Stimulated activated naive B cell treated with anti-CD40 and anti-IgM and Interleukin-4, amounts not matched to agents 10 μg/mL and 1 μg/mL and 100 μg/mL, for 72 hours (primary cell): ENCODE measurements around the gene MYLK.
"Not testable (repeated sequence)": the region's sequence is repeated elsewhere in the genome, so short reads cannot be mapped to it uniquely, and the experiment has no call there.

Source experiments
- ATAC-seq, 2 donors: fragments of 150-1000 bp; cut with Tn5 transposase; replicated peaks; 2 replicates each; pipeline ENCODE4 v1.10.0; 2021; ENCODE audit warnings: moderate library complexity in 1 of 2
- DNase-seq: peaks from one replicate; pipeline ENCODE4 v3.0.0; 2021
- H3K27ac Mint-ChIP-seq: one replicate; pipeline ENCODE4 v1.8.0; 2022; ENCODE audit warnings: mild to moderate bottlenecking, mixed read lengths
- H3K27me3 Mint-ChIP-seq, 2 donors: one replicate each; pipeline ENCODE4 v1.8.0; 2022; ENCODE audit warnings: mixed read lengths in 2 of 2
- H3K36me3 Mint-ChIP-seq, 2 donors: one replicate each; pipeline ENCODE4 v1.8.0; 2022; ENCODE audit warnings: mixed read lengths in 2 of 2, mild to moderate bottlenecking in 1 of 2
- H3K4me1 Mint-ChIP-seq, 2 donors: one replicate each; pipeline ENCODE4 v1.8.0; 2022; ENCODE audit warnings: mixed read lengths in 2 of 2, mild to moderate bottlenecking in 1 of 2
- H3K4me3 Mint-ChIP-seq, 2 donors: one replicate each; pipeline ENCODE4 v1.8.0; 2022; ENCODE audit warnings: mild to moderate bottlenecking in 2 of 2, mixed read lengths in 2 of 2, moderate library complexity in 1 of 2
- H3K9me3 Mint-ChIP-seq, 2 donors: one replicate each; pipeline ENCODE4 v1.8.0; 2022; ENCODE audit warnings: mixed read lengths in 2 of 2, mild to moderate bottlenecking in 1 of 2

The MYLK gene

GRCh38 chr3:123884203-123884831 is at the start of gene MYLK:
MYLK (minus strand) TSS chr3:123884332; CDS start chr3:123793841, 90,491 bp downstream.
- H3K27ac Mint-ChIP-seq, result no peak within 1 kb of the TSS
- DNase-seq (peak; percentile 35), ATAC-seq (peak; percentile 89 to 93)
- no peaks in the 10 kb centered on the region for H3K36me3 Mint-ChIP-seq
- peaks cover 27 to 36% of the 10 kb centered on the region in 2 donors for H3K27me3 Mint-ChIP-seq
- H3K4me1 Mint-ChIP-seq, result peaks cover 7 to 22% of the 10 kb centered on the region in 2 donors
- H3K4me3 Mint-ChIP-seq, result peak within 1 kb of the TSS; percentile 81 to 84
- peaks cover 2 to 4% of the 10 kb centered on the region in 2 donors for H3K9me3 Mint-ChIP-seq

GRCh38 chr3:123930445-123930844 is 46.3 kb upstream of the MYLK start:
- no peak for DNase-seq
- no peaks in the 10 kb centered on the region for H3K9me3 Mint-ChIP-seq
- no peaks in the 10 kb centered on the region for H3K27me3 Mint-ChIP-seq
- peaks cover 12 to 35% of the 10 kb centered on the region in 2 donors for H3K36me3 Mint-ChIP-seq
- ATAC-seq, result no peak
- no peaks in the 10 kb centered on the region for H3K4me1 Mint-ChIP-seq
- no peak overlapping the region for H3K27ac Mint-ChIP-seq
- H3K4me3 Mint-ChIP-seq, result no peak overlapping the region

GRCh38 chr3:123929325-123929724 is 45.2 kb upstream of the MYLK start:
- H3K36me3 Mint-ChIP-seq, result peaks cover 22 to 40% of the 10 kb centered on the region in 2 donors
- H3K27me3 Mint-ChIP-seq, result no peaks in the 10 kb centered on the region
- H3K4me3 Mint-ChIP-seq, result no peak overlapping the region
- H3K4me1 Mint-ChIP-seq, result no peaks in the 10 kb centered on the region
- ATAC-seq, result no peak
- DNase-seq, result no peak
- H3K9me3 Mint-ChIP-seq, result peaks cover 2 to 6% of the 10 kb centered on the region in 2 donors
- H3K27ac Mint-ChIP-seq, result no peak overlapping the region

GRCh38 chr3:123926396-123926795 is 42.3 kb upstream of the MYLK start:
- Mint-ChIP-seq H3K4me3 (no peak overlapping the region), H3K4me1 (no peaks in the 10 kb centered on the region), H3K27ac (no peak overlapping the region), H3K36me3 (peaks cover 38 to 50% of the 10 kb centered on the region in 2 donors), H3K27me3 (no peaks in the 10 kb centered on the region), H3K9me3 (peaks cover 15 to 21% of the 10 kb centered on the region in 2 donors)
- ATAC-seq (no peak), DNase-seq (no peak)

GRCh38 chr3:123920868-123921267 is 36.7 kb upstream of the MYLK start:
- H3K4me1 Mint-ChIP-seq, result no peaks in the 10 kb centered on the region
- no peaks in the 10 kb centered on the region for H3K27me3 Mint-ChIP-seq
- no peak overlapping the region for H3K27ac Mint-ChIP-seq
- no peak for DNase-seq
- peaks cover 57 to 58% of the 10 kb centered on the region in 2 donors for H3K36me3 Mint-ChIP-seq
- H3K4me3 Mint-ChIP-seq, result no peak overlapping the region
- H3K9me3 Mint-ChIP-seq, result peaks cover 29 to 39% of the 10 kb centered on the region in 2 donors
- ATAC-seq, result no peak

GRCh38 chr3:123920383-123920782 is 36.3 kb upstream of the MYLK start:
- Mint-ChIP-seq H3K4me3 (no peak overlapping the region), H3K27ac (no peak overlapping the region), H3K9me3 (peaks cover 29 to 39% of the 10 kb centered on the region in 2 donors), H3K27me3 (no peaks in the 10 kb centered on the region), H3K4me1 (no peaks in the 10 kb centered on the region), H3K36me3 (peaks cover 55 to 59% of the 10 kb centered on the region in 2 donors)
- ATAC-seq (no peak), DNase-seq (no peak)

- peaks cover 46 to 56% of the 10 kb centered on the region in 2 donors for H3K36me3 Mint-ChIP-seq
- H3K27ac Mint-ChIP-seq, result no peak overlapping the region
- no peaks in the 10 kb centered on the region for H3K4me1 Mint-ChIP-seq
Observed at GRCh38 chr3:123919353-123919752, 35.2 kb upstream of the MYLK start.

GRCh38 chr3:123914829-123915228 is 30.7 kb upstream of the MYLK start:
- ATAC-seq (no peak), DNase-seq (no peak)
- no peaks in the 10 kb centered on the region for H3K27me3 Mint-ChIP-seq
- no peaks in the 10 kb centered on the region for H3K4me1 Mint-ChIP-seq
- H3K27ac Mint-ChIP-seq, result no peak overlapping the region
- H3K4me3 Mint-ChIP-seq, result no peak overlapping the region
- peaks cover 8 to 11% of the 10 kb centered on the region in 2 donors for H3K36me3 Mint-ChIP-seq
- peaks cover 2 to 4% of the 10 kb centered on the region in 2 donors for H3K9me3 Mint-ChIP-seq

More at GRCh38 chr3:123919353-123919752, 35.2 kb upstream of the MYLK start:
- DNase-seq, result no peak
- ATAC-seq, result no peak
- Mint-ChIP-seq H3K9me3 (peaks cover 27 to 33% of the 10 kb centered on the region in 2 donors), H3K27me3 (no peaks in the 10 kb centered on the region), H3K4me3 (no peak overlapping the region)

- H3K4me3 Mint-ChIP-seq, result no peak overlapping the region
- H3K27me3 Mint-ChIP-seq, result no peaks in the 10 kb centered on the region
- H3K9me3 Mint-ChIP-seq, result no peaks in the 10 kb centered on the region
- H3K27ac Mint-ChIP-seq, result no peak overlapping the region
- no peaks in the 10 kb centered on the region for H3K4me1 Mint-ChIP-seq
- no peak for ATAC-seq
- no peak for DNase-seq
- no peaks in the 10 kb centered on the region for H3K36me3 Mint-ChIP-seq
Observed at GRCh38 chr3:123909785-123910184, 25.7 kb upstream of the MYLK start.

- Mint-ChIP-seq H3K36me3 (no peaks in the 10 kb centered on the region), H3K27me3 (no peaks in the 10 kb centered on the region), H3K27ac (no peak overlapping the region), H3K4me3 (no peak overlapping the region), H3K9me3 (no peaks in the 10 kb centered on the region), H3K4me1 (no peaks in the 10 kb centered on the region)
- ATAC-seq, result no peak
- DNase-seq, result no peak
Observed at GRCh38 chr3:123907720-123908119, 23.6 kb upstream of the MYLK start.

- Mint-ChIP-seq H3K36me3 (no peaks in the 10 kb centered on the region), H3K27me3 (peaks cover 0 to 8% of the 10 kb centered on the region in 2 donors), H3K4me3 (no peak overlapping the region), H3K9me3 (no peaks in the 10 kb centered on the region), H3K4me1 (peaks cover 2 to 9% of the 10 kb centered on the region in 2 donors), H3K27ac (no peak overlapping the region)
- DNase-seq (no peak), ATAC-seq (no peak)
Observed at GRCh38 chr3:123899300-123899865, 15.3 kb upstream of the MYLK start.

- H3K4me3 Mint-ChIP-seq, result no peak overlapping the region
- H3K36me3 Mint-ChIP-seq, result peaks cover 10 to 16% of the 10 kb centered on the region in 2 donors
- DNase-seq, result no peak
- H3K27me3 Mint-ChIP-seq, result peaks cover 0 to 16% of the 10 kb centered on the region in 2 donors
- H3K27ac Mint-ChIP-seq, result no peak overlapping the region
- no peak for ATAC-seq
- peaks cover 2 to 9% of the 10 kb centered on the region in 2 donors for H3K4me1 Mint-ChIP-seq
- H3K9me3 Mint-ChIP-seq, result peaks cover 20 to 21% of the 10 kb centered on the region in 2 donors
Observed at GRCh38 chr3:123893012-123893411, 8.9 kb upstream of the MYLK start.

- no peak overlapping the region for H3K27ac Mint-ChIP-seq
- H3K9me3 Mint-ChIP-seq, result peaks cover 20 to 21% of the 10 kb centered on the region in 2 donors
- H3K4me3 Mint-ChIP-seq, result no peak overlapping the region
- no peak for DNase-seq
- H3K4me1 Mint-ChIP-seq, result peaks cover 2 to 9% of the 10 kb centered on the region in 2 donors
- H3K36me3 Mint-ChIP-seq, result peaks cover 10 to 16% of the 10 kb centered on the region in 2 donors
- ATAC-seq, result no peak
- peaks cover 0 to 16% of the 10 kb centered on the region in 2 donors for H3K27me3 Mint-ChIP-seq
Observed at GRCh38 chr3:123892195-123892594, 8.1 kb upstream of the MYLK start.

- H3K27ac Mint-ChIP-seq, H3K4me1 Mint-ChIP-seq, ATAC-seq, DNase-seq, H3K4me3 Mint-ChIP-seq: not testable (repeated sequence)
- Mint-ChIP-seq H3K27me3 (peaks cover 5 to 20% of the 10 kb centered on the region in 2 donors), H3K9me3 (peaks cover 20 to 21% of the 10 kb centered on the region in 2 donors), H3K36me3 (peaks cover 10 to 16% of the 10 kb centered on the region in 2 donors)
Observed at GRCh38 chr3:123890991-123891390, 6.9 kb upstream of the MYLK start.

- not testable (repeated sequence) for H3K27ac Mint-ChIP-seq, H3K4me3 Mint-ChIP-seq, H3K4me1 Mint-ChIP-seq, DNase-seq, ATAC-seq
- Mint-ChIP-seq H3K36me3 (peaks cover 10 to 16% of the 10 kb centered on the region in 2 donors), H3K27me3 (peaks cover 11 to 22% of the 10 kb centered on the region in 2 donors), H3K9me3 (peaks cover 20 to 21% of the 10 kb centered on the region in 2 donors)
Observed at GRCh38 chr3:123890162-123890561, 6.0 kb upstream of the MYLK start.
